ENCODE results near the gene GALNT10.

- no peak for TF ChIP-seq CTCF (IDR thresholded peaks at IDR 0.05)
- TF ChIP-seq POLR2A (IDR thresholded peaks at IDR 0.05): no peak
Observed at GRCh38 chr5:154260224-154260927, 69.8 kb downstream of the GALNT10 start.
